LNCaP clone FGC (cell line): ENCODE measurements around the gene LRP4.

Experiments used
- DNase-seq: peaks from one replicate; pipeline ENCODE4 v3.0.0-alpha.2; 2011; ENCODE audit warnings: low read depth
- H3K4me3 ChIP-seq: 2 replicates; pipeline ENCODE4 v1.5.1; 2011; ENCODE audit warnings: mild to moderate bottlenecking, low read depth, low read length, control low read depth
- TF ChIP-seq, protein P1 (sequence below): IDR thresholded peaks from 2 replicates; pipeline ENCODE4 v1.5.1; 2012; ENCODE audit warnings: mild to moderate bottlenecking; ENCODE audit not compliant: control insufficient read depth, insufficient read depth; ENCODE audit errors: extremely low read depth

LRP4 gene

DNA sequence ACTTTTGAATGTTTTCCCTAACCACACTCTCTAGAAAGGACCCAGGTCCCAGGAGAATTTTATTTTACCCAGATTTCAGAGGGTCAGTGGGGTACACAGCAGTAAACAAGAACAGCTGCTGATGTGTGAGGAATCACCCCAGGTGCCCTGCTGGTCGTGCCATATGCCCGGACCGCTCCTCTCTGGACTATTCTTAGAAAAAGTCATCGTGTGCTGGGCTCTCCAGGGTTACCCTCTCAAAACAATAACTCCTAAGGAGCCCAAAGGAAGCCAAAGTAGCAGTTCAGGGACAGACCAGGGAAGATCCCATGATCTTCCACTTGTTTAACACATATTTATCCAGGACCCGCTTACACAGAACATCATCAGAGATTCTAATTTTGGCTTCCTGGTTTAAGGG, 29.7 kb downstream of the LRP4 start:
- TF ChIP-seq, protein P1, sequence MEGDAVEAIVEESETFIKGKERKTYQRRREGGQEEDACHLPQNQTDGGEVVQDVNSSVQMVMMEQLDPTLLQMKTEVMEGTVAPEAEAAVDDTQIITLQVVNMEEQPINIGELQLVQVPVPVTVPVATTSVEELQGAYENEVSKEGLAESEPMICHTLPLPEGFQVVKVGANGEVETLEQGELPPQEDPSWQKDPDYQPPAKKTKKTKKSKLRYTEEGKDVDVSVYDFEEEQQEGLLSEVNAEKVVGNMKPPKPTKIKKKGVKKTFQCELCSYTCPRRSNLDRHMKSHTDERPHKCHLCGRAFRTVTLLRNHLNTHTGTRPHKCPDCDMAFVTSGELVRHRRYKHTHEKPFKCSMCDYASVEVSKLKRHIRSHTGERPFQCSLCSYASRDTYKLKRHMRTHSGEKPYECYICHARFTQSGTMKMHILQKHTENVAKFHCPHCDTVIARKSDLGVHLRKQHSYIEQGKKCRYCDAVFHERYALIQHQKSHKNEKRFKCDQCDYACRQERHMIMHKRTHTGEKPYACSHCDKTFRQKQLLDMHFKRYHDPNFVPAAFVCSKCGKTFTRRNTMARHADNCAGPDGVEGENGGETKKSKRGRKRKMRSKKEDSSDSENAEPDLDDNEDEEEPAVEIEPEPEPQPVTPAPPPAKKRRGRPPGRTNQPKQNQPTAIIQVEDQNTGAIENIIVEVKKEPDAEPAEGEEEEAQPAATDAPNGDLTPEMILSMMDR = no peak
- no peak overlapping the region for H3K4me3 ChIP-seq
- DNase-seq = no peak

DNA sequence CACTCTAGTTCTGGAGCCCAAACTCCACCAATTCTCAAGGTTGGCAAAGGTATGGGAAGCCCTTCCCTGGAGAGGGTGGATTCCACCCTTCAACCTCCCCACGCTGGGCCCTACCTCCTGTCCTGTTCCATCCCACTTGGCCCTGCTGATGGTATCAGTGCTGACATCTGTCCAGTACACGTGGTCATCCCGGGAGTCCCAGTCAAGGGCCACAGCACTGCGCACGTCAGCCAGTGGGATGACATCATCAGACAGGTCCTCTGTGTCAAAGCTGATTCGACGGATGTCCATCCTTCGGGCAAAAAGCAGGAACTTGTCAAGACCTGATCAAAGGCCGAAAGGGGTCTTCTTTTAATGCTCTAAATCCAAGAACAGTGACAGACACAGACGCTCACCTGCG, 32.1 kb downstream of the LRP4 start:
- TF ChIP-seq, protein P1 = no peak
- H3K4me3 ChIP-seq = no peak overlapping the region
- DNase-seq = no peak

DNA sequence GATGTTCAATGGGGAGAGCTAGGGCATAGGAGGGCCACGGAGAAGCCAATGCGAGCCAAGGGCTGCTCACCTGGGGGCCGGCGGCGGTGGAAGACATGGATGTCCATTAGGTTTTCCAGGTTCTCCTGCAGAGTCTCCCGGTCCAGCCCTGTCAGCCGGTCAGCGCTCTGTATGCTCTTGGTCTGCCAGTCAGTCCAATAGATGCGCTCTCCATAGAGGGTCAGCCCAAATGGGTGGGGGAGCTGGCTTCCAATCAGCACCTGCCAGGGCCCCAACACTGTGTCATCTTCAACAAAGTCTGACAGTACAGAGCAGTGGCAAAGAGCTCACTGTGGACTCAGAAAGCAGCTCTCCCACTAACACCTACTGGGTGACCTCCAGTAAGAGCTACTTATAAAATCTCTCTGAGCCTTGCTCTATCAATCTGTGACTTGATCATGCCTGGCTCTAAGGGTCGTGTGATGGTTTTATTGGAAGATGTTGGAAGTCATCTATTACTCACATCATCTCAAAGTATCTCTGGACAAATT, 39.2 kb downstream of the LRP4 start:
- no peak for DNase-seq
- no peak overlapping the region for H3K4me3 ChIP-seq
- TF ChIP-seq, protein P1 = no peak

DNA sequence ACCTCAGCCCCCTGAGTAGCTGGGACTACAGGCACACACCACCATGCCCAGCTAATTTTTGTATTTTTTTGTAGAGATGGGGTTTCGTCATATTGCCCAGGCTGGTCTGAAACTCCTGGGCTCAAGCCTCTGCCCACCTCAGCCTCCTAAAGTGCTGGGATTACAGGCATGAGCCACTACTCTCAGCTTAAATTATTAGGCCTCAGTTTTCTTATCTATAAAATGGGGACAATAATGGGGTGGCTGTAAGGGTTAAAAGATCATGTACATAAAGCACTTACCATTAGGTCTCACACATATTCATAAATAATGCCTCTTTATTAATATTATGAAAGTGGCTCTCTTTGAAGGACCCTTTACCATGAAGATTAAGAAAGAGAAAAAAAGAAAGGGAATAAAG, 40.8 kb downstream of the LRP4 start:
- TF ChIP-seq, protein P1 = no peak
- no peak for DNase-seq
- no peak overlapping the region for H3K4me3 ChIP-seq

DNA sequence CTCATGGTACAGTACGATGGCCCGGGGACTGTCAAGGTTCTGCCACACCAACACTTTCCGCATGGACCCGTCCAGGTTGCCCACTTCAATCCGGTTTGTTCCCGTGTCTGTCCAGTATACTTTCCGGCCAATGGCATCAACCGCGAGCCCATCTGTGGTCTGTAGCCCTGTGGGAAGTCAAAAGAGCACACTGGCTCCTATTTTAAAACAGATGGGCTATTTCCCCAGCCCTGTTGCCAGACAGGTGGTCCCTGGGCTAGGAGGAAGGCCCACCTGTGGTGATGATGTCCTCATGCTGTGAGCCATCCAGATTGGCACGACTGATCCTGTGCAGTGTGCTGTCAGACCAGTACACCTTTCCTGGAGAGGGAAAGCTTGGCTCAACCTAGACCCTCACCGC, 41.9 kb downstream of the LRP4 start:
- no peak overlapping the region for H3K4me3 ChIP-seq
- TF ChIP-seq, protein P1 = no peak
- DNase-seq = no peak

DNA sequence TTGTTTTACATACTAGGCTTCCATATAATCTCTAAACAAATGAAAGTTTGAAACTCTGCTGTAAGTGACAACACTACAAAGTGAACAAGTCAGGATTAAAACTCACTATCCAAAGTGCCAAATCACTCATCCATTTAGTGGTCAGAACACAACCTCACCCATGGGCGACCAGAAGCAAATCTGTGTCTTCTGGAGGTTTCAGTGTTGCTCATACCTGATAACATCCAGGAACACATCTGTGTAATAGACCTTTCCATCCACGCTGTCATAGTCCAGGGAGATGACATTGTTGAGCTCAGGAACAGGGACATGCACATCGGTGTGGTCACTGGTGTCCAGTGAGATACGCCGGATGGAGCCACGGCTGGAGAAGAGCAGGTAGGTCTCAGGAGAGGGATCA, 43.8 kb downstream of the LRP4 start:
- no peak for DNase-seq
- H3K4me3 ChIP-seq = no peak overlapping the region
- TF ChIP-seq, protein P1 = no peak

DNA sequence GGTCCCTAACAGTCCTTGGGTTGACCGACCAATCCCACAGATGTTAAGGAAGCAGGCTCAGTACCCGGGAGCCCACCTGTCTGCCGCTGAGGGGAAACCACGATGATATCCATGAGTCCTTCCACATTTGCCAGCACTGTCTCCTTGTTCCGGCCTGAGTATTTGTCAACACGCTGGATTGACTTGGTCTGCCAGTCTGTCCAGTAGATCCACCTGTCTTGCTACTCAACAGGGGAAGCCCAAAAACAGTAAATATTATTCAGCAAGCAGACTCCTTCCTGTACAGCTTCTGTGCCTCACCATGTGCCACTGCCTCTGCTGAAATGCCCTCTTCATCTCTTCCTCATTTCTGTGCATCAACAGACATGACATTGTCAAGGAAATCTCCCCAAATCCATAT, 49.4 kb downstream of the LRP4 start:
- peak; percentile 6 for DNase-seq
- TF ChIP-seq, protein P1 = no peak
- no peak overlapping the region for H3K4me3 ChIP-seq
